Caco-2 (cell line): Measurements from ENCODE around the gene CACNA1B. TPM values are rescaled to one million over a fixed set of nuclear protein-coding genes. Genes with fewer than 3 reads are reported as not detected.

Experiments used
- BruUV-seq: library from RNA; stranded (reverse); fragments of 400-500 nt; replicated peaks from 2 replicates; lab custom pipeline; 2021; lab: Mats Ljungman, UMichigan
- CTCF ChIA-PET: fragments of 300-600 bp; sonication (Branson Sonifier 250); formaldehyde crosslinking; loops from one replicate; lab custom pipeline; 2022; ENCODE audit warnings: antibody characterized with exemption; lab: Charles Lee
- POLR2A ChIA-PET: fragments of 300-600 bp; sonication (Branson Sonifier 250); formaldehyde crosslinking; loops from one replicate; lab custom pipeline; 2022; ENCODE audit warnings: antibody characterized with exemption; lab: Charles Lee
- DNase-seq, 2 experiments: peaks; one replicate each; pipeline versions ENCODE4 v3.0.0 to v3.0.0-alpha.2; 2020 to 2022
- H3K27me3 ChIP-seq: replicated peaks from 2 replicates; pipeline ENCODE4 v1.6.0; 2011; ENCODE audit warnings: low read length; ENCODE audit not compliant: control insufficient read depth, insufficient read depth
- H3K36me3 ChIP-seq: 2 replicates; pipeline ENCODE4 v1.5.1; 2011; ENCODE audit warnings: low read length; ENCODE audit not compliant: control insufficient read depth, insufficient read depth
- H3K4me1 ChIP-seq: fragments of 250-450 bp; sonication (Bioruptor Pico); 2 replicates; pipeline ENCODE4 v1.5.1; 2020; ENCODE audit warnings: mild to moderate bottlenecking
- H3K4me3 ChIP-seq: 2 replicates; pipeline ENCODE4 v1.5.1; 2011; ENCODE audit warnings: low read depth, mild to moderate bottlenecking, control low read depth, low read length
- H3K9me3 ChIP-seq: fragments of 250-450 bp; sonication (Bioruptor Pico); 2 replicates; pipeline ENCODE4 v1.5.1; 2020; ENCODE audit warnings: mild to moderate bottlenecking, moderate library complexity
- H3K27ac Mint-ChIP-seq: one replicate; pipeline ENCODE4 v1.8.0; 2022; ENCODE audit warnings: mixed read lengths; ENCODE audit not compliant: unreplicated experiment
- H3K27me3 Mint-ChIP-seq: one replicate; pipeline ENCODE4 v1.8.0; 2022; ENCODE audit warnings: mixed read lengths; ENCODE audit not compliant: insufficient read depth, unreplicated experiment
- H3K36me3 Mint-ChIP-seq: one replicate; pipeline ENCODE4 v1.8.0; 2022; ENCODE audit warnings: mild to moderate bottlenecking, mixed read lengths; ENCODE audit not compliant: insufficient read depth, unreplicated experiment
- H3K4me1 Mint-ChIP-seq: one replicate; pipeline ENCODE4 v1.8.0; 2022; ENCODE audit warnings: low read depth, mixed read lengths; ENCODE audit not compliant: unreplicated experiment
- H3K4me3 Mint-ChIP-seq: one replicate; pipeline ENCODE4 v1.8.0; 2022; ENCODE audit warnings: mild to moderate bottlenecking, moderate library complexity, mixed read lengths; ENCODE audit not compliant: unreplicated experiment
- H3K9me3 Mint-ChIP-seq: one replicate; pipeline ENCODE4 v1.8.0; 2022; ENCODE audit warnings: mixed read lengths; ENCODE audit not compliant: unreplicated experiment
- CTCF ChIP-seq, 2 experiments: fragments of 200-600 bp in 1 of 2; IDR thresholded peaks; 1 replicate in 1 of 2; 2 replicates in 1 of 2; pipeline versions ENCODE4 v1.5.1 to v1.8.0; 2011 to 2022; ENCODE audit warnings: antibody characterized with exemption in 1 of 2, control low read depth in 1 of 2, inconsistent platforms in 1 of 2, low read depth in 1 of 2, low read length in 1 of 2, mild to moderate bottlenecking in 1 of 2, moderate library complexity in 1 of 2; ENCODE audit not compliant: insufficient read depth in 1 of 2, severe bottlenecking in 1 of 2, unreplicated experiment in 1 of 2
- intact Hi-C: fragments of 100-400 bp; cut with micrococcal nuclease; formaldehyde crosslinking; loops from one replicate; pipeline ENCODE4 v1.10.0; 2022; ENCODE audit not compliant: unreplicated experiment
- total RNA-seq: library from RNA; stranded (reverse); gene quantifications from 2 replicates; pipeline ENCODE4 v1.2.3, GENCODE V29; 2022

Gene CACNA1B
- total RNA-seq, 1 experiment from 2014 or later: 0.11 TPM

DNA sequence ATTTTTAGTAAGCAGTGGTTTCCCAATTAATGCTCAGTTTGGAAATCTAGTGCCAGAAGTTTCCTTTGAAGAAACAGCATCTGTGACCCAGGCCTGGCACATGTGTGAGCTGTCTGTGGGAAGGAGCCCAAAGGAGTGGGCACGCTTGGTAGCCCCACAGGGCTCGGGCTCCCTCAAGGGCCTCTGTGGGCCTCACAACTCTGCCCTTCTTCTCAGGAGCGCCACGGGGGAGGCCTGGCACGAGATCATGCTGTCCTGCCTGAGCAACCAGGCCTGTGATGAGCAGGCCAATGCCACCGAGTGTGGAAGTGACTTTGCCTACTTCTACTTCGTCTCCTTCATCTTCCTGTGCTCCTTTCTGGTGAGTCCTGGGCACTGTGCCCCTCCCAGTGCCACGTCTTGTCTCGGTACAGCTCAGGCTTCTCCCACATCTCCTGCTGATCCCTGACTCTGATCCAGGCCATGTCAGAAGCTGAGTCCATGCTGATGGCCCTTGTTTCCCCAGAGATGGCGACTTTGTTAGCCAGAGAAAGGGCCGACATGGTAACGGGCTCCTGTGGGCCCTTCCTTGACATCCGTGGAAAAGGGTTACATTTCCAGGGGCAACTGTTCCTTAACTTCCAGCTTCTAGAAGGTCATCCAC is 200.4 kb downstream of the CACNA1B start:
- DNase-seq: no peak
- no peak for TF ChIP-seq CTCF (IDR thresholded peaks at IDR 0.05; ENCODE audit: insufficient read depth in 1 of 2, low read depth in 1 of 2, low read length in 1 of 2, severe bottlenecking in 1 of 2, unreplicated experiment in 1 of 2)
- Mint-ChIP-seq H3K4me1 (no peaks in the 10 kb centered on the region), H3K36me3 (no peaks in the 10 kb centered on the region), H3K27me3 (peaks cover 17% of the 10 kb centered on the region), H3K4me3 (no peak overlapping the region), H3K9me3 (no peaks in the 10 kb centered on the region), H3K27ac (no peak overlapping the region)
- ChIA-PET POLR2A (no interaction called here), CTCF (no interaction called here)
- intact Hi-C loops: no loop called here
- Histone ChIP-seq H3K4me1 (no peaks in the 10 kb centered on the region), H3K9me3 (no peaks in the 10 kb centered on the region), H3K4me3 (no peak overlapping the region), H3K27me3 (no peaks in the 10 kb centered on the region), H3K36me3 (no peaks in the 10 kb centered on the region)
- BruUV-seq: no TSS peak

DNA sequence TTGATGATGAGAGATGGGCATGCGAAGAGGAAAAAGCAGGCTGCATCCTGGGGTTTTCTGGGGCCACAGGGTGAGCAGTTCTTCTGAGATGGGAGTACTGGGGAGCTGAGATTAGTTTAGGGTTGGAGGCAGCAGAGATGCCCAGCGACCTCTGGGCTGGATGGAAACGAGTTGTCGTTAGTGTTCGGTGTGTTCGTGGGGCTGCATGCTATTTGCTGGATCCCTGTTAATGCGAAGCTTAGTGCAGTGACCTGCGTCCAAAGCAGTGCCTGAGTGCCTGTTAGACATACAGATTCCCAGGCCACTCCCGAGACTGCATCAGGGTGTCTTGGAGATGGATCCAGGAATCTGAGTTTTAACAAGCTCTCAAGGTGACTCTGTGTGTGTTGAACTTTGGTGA is 201.3 kb downstream of the CACNA1B start:
- Histone ChIP-seq H3K4me1 (no peaks in the 10 kb centered on the region), H3K27me3 (no peaks in the 10 kb centered on the region), H3K36me3 (no peaks in the 10 kb centered on the region), H3K4me3 (no peak overlapping the region), H3K9me3 (no peaks in the 10 kb centered on the region)
- no peaks in the 10 kb centered on the region for H3K4me1 Mint-ChIP-seq
- no peak for TF ChIP-seq CTCF (IDR thresholded peaks at IDR 0.05; ENCODE audit: insufficient read depth in 1 of 2, low read depth in 1 of 2, low read length in 1 of 2, severe bottlenecking in 1 of 2, unreplicated experiment in 1 of 2)
- no peak for DNase-seq
- BruUV-seq: no TSS peak
- H3K27ac Mint-ChIP-seq: no peak overlapping the region
- ChIA-PET CTCF (no interaction called here), POLR2A (no interaction called here)
- peaks cover 17% of the 10 kb centered on the region for H3K27me3 Mint-ChIP-seq
- intact Hi-C loops: no loop called here
- H3K4me3 Mint-ChIP-seq: no peak overlapping the region
- H3K9me3 Mint-ChIP-seq: no peaks in the 10 kb centered on the region
- H3K36me3 Mint-ChIP-seq: no peaks in the 10 kb centered on the region

DNA sequence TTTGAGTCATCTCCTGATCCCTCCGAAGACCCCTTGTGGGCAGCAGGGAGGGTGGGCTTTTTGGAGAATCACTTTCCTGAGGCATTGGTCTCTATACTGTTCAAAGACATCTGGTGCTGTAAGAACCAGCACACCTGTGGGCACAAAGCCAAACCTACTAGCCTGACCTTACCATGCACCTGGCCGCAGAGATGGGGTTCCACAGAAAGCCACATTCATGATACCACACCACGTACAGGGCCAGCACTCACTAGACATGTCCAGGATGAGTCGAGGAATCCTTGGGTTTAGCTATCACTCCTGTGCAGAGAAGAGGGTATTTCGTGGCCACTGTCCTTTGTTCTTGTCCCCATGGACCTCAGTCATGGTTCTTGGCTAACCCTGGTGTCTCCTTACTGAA is 203.4 kb downstream of the CACNA1B start:
- DNase-seq: no peak
- Mint-ChIP-seq H3K4me1 (no peaks in the 10 kb centered on the region), H3K9me3 (peaks cover 14% of the 10 kb centered on the region), H3K4me3 (no peak overlapping the region), H3K27ac (no peak overlapping the region), H3K27me3 (peaks cover 17% of the 10 kb centered on the region), H3K36me3 (no peaks in the 10 kb centered on the region)
- intact Hi-C loops: no loop called here
- no peak for TF ChIP-seq CTCF (IDR thresholded peaks at IDR 0.05; ENCODE audit: insufficient read depth in 1 of 2, low read depth in 1 of 2, low read length in 1 of 2, severe bottlenecking in 1 of 2, unreplicated experiment in 1 of 2)
- ChIA-PET CTCF (no interaction called here), POLR2A (no interaction called here)
- BruUV-seq: no TSS peak
- Histone ChIP-seq H3K9me3 (no peaks in the 10 kb centered on the region; the same call in 1 of the 2 replicates), H3K36me3 (no peaks in the 10 kb centered on the region), H3K4me3 (no peak overlapping the region), H3K27me3 (no peaks in the 10 kb centered on the region; the same call in 1 of the 2 replicates), H3K4me1 (no peaks in the 10 kb centered on the region)
